Upper lobe of left lung (tissue), 4 donors: ENCODE measurements around the gene RBM39.

ENCODE experiments used
- CTCF ChIP-seq, 6 experiments: fragments of 450-650 bp in 4 of 6; fragments of 200-600 bp in 2 of 6; sonication (generic) in 2 of 6; IDR thresholded peaks; one replicate each; pipeline ENCODE4 v1.5.1; 2016 to 2019; ENCODE audit warnings: antibody characterized with exemption in 6 of 6
- POLR2AphosphoS5 ChIP-seq, 2 donors: sonication (generic); formaldehyde crosslinking; IDR thresholded peaks; one replicate each; pipeline ENCODE4 v1.5.1; 2017; ENCODE audit warnings: antibody characterized with exemption in 2 of 2

GRCh38 chr20:35697696-35698297 is 44.3 kb downstream of the RBM39 start:
- no peak for TF ChIP-seq CTCF (IDR thresholded peaks at IDR 0.05)
- TF ChIP-seq POLR2AphosphoS5 (IDR thresholded peaks at IDR 0.05), result no peak
